CD4-positive, alpha-beta T cell treated with Interleukin-6 for 4 hours (primary cell): ENCODE measurements around the gene ADCY7.
A peak's percentile ranks its signal among the peaks of the same experiment; 100 is the strongest.

ENCODE experiments used
- DNase-seq: peaks from one replicate; pipeline ENCODE4 v3.0.0-alpha.2; 2020; ENCODE audit warnings: mixed read lengths

ADCY7 gene

GRCh38 chr16:50300942-50301625, 34.7 kb downstream of the ADCY7 start:
- DNase-seq: no peak

GRCh38 chr16:50301626-50302471, 35.5 kb downstream of the ADCY7 start:
- DNase-seq: no peak

GRCh38 chr16:50302472-50303005, 36.2 kb downstream of the ADCY7 start:
- no peak for DNase-seq

- DNase-seq: no peak
These were observed 36.8 kb downstream of the ADCY7 start for GRCh38 chr16:50303041-50303604.

- DNase-seq: no peak
These were observed 37.5 kb downstream of the ADCY7 start for GRCh38 chr16:50303605-50304466.

GRCh38 chr16:50304467-50305440, 38.4 kb downstream of the ADCY7 start:
- DNase-seq: no peak

GRCh38 chr16:50305441-50306061, 39.2 kb downstream of the ADCY7 start:
- no peak for DNase-seq

- DNase-seq: no peak
These were observed 39.9 kb downstream of the ADCY7 start for GRCh38 chr16:50306287-50306686.

GRCh38 chr16:50308237-50308965, 42.0 kb downstream of the ADCY7 start:
- no peak for DNase-seq

GRCh38 chr16:50309156-50309526, 42.8 kb downstream of the ADCY7 start:
- no peak for DNase-seq

- DNase-seq: no peak
These were observed 43.4 kb downstream of the ADCY7 start for GRCh38 chr16:50309527-50310307.

GRCh38 chr16:50310308-50311133, 44.2 kb downstream of the ADCY7 start:
- DNase-seq: no peak

GRCh38 chr16:50311134-50311528, 44.8 kb downstream of the ADCY7 start:
- DNase-seq: no peak

GRCh38 chr16:50311891-50312501, 45.6 kb downstream of the ADCY7 start:
- DNase-seq: no peak

- peak; percentile 81 for DNase-seq
These were observed 47.5 kb downstream of the ADCY7 start for GRCh38 chr16:50313596-50314478.

GRCh38 chr16:50314665-50315064, 48.3 kb downstream of the ADCY7 start:
- no peak for DNase-seq
